Neutrophil (primary cell): Measurements from ENCODE around the gene AKAP5.
A peak's percentile ranks its signal among the peaks of the same experiment; 100 is the strongest.

Experiments used
- H3K27ac ChIP-seq: fragments of 200-600 bp; sonication (generic); 2 replicates; pipeline ENCODE4 v1.5.1; 2016; ENCODE audit warnings: mild to moderate bottlenecking, moderate library complexity
- H3K27me3 ChIP-seq: fragments of 200-600 bp; sonication (generic); 2 replicates; pipeline ENCODE4 v1.6.0; 2016; ENCODE audit warnings: mild to moderate bottlenecking
- H3K36me3 ChIP-seq: fragments of 200-600 bp; sonication (generic); 2 replicates; pipeline ENCODE4 v1.5.1; 2017
- H3K4me1 ChIP-seq, 2 experiments: fragments of 200-600 bp in 1 of 2; sonication (generic) in 1 of 2; 1 replicate in 1 of 2; 2 replicates in 1 of 2; pipeline versions ENCODE4 v1.5.1 to v1.6.1; 2013 to 2016; ENCODE audit warnings: low read depth in 1 of 2, low read length in 1 of 2, mild to moderate bottlenecking in 1 of 2, moderate library complexity in 1 of 2; ENCODE audit not compliant: control insufficient read depth in 1 of 2, insufficient read depth in 1 of 2
- H3K4me3 ChIP-seq, 2 experiments: fragments of 200-600 bp in 1 of 2; sonication (generic) in 1 of 2; 1 replicate in 1 of 2; 2 replicates in 1 of 2; pipeline ENCODE4 v1.5.1; 2013 to 2016; ENCODE audit warnings: low read depth in 1 of 2, low read length in 1 of 2, mild to moderate bottlenecking in 1 of 2, moderate library complexity in 1 of 2
- H3K9me3 ChIP-seq: fragments of 200-600 bp; sonication (generic); 2 replicates; pipeline ENCODE4 v1.5.1; 2016
- TF ChIP-seq, protein P1 (sequence below): fragments of 200-600 bp; sonication (generic); IDR thresholded peaks from 2 replicates; pipeline ENCODE4 v1.5.1; 2016; ENCODE audit warnings: antibody characterized with exemption

Gene AKAP5, protein sequence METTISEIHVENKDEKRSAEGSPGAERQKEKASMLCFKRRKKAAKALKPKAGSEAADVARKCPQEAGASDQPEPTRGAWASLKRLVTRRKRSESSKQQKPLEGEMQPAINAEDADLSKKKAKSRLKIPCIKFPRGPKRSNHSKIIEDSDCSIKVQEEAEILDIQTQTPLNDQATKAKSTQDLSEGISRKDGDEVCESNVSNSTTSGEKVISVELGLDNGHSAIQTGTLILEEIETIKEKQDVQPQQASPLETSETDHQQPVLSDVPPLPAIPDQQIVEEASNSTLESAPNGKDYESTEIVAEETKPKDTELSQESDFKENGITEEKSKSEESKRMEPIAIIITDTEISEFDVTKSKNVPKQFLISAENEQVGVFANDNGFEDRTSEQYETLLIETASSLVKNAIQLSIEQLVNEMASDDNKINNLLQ

DNA sequence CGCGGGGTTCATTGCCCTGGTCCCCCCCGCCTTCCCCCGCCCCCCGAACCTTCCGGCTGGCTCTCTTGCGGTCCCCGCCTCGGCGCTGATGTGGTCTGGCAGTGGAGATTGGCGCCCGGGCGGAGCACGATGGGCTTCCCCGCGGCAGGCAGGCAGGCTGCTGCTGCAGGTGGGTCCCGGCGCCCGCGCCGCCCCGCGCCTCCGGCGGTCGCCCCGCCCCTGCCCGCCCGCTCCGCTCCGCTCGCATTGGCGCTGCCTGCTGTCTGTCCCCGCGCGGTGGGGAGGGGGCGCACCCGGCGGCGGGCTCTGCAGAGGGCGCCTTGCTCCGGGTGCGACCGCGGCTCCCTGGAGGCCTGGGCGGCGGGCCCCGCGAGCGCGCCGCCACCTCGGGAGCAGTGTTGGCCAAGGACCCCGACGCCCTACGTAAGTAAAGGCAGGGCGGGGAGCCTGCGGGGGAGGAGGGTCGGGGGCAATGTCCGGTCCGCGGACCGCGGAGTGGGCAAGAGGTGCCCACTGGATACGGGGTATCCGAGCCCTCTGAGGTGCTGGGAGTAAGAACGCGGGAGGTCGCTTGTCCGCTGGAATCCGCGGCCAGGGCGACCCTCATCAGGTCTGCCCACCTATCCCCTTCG, at the start of gene AKAP5:
TSS of gene AKAP5 (plus strand) at position 309 of the 632 bp plus-strand sequence. CDS start 2,896 bp downstream, outside the sequence.
- H3K36me3 ChIP-seq: no peaks in the 10 kb centered on the region
- peaks cover 23 to 29% of the 10 kb centered on the region in 2 experiments for H3K4me1 ChIP-seq
- peak within 1 kb of the TSS; percentile 22 to 47 for H3K4me3 ChIP-seq
- TF ChIP-seq, protein P1, sequence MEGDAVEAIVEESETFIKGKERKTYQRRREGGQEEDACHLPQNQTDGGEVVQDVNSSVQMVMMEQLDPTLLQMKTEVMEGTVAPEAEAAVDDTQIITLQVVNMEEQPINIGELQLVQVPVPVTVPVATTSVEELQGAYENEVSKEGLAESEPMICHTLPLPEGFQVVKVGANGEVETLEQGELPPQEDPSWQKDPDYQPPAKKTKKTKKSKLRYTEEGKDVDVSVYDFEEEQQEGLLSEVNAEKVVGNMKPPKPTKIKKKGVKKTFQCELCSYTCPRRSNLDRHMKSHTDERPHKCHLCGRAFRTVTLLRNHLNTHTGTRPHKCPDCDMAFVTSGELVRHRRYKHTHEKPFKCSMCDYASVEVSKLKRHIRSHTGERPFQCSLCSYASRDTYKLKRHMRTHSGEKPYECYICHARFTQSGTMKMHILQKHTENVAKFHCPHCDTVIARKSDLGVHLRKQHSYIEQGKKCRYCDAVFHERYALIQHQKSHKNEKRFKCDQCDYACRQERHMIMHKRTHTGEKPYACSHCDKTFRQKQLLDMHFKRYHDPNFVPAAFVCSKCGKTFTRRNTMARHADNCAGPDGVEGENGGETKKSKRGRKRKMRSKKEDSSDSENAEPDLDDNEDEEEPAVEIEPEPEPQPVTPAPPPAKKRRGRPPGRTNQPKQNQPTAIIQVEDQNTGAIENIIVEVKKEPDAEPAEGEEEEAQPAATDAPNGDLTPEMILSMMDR: no peak
- H3K9me3 ChIP-seq: no peaks in the 10 kb centered on the region
- peaks cover 74% of the 10 kb centered on the region for H3K27me3 ChIP-seq
- no peak within 1 kb of the TSS for H3K27ac ChIP-seq

DNA sequence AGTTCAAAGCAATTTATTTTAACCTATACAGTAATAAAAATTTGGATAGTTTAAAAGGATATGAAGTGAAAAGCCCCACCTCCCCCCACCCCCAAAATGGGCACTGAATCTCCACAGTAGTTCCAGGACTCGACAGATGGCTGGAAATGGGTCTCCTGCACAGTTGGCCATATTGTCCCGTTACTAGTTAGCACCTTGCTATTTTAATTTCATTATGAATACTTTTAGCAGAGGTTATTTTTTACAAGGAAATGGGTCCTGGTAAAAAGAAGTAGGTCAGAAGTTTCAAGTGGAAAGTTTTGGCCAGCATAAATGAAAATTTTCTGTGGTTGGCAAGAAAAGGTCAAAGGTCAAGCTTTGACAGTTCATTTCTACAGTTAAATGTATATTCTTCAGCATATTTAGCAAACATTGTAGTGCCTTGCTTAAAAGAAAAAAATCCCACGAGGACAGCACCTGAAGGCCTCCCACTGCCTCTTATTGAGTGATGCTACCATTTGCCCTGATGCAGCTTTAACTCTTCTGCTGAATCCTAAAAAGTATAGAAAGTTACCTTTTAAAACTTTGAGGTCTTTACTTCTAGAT, 48.9 kb upstream of the AKAP5 start:
- TF ChIP-seq, protein P1: no peak
- no peaks in the 10 kb centered on the region for H3K27me3 ChIP-seq
- H3K4me3 ChIP-seq: no peak overlapping the region
- H3K4me1 ChIP-seq: no peaks in the 10 kb centered on the region
- no peaks in the 10 kb centered on the region for H3K9me3 ChIP-seq
- peaks cover 43% of the 10 kb centered on the region for H3K36me3 ChIP-seq
- H3K27ac ChIP-seq: no peak overlapping the region

DNA sequence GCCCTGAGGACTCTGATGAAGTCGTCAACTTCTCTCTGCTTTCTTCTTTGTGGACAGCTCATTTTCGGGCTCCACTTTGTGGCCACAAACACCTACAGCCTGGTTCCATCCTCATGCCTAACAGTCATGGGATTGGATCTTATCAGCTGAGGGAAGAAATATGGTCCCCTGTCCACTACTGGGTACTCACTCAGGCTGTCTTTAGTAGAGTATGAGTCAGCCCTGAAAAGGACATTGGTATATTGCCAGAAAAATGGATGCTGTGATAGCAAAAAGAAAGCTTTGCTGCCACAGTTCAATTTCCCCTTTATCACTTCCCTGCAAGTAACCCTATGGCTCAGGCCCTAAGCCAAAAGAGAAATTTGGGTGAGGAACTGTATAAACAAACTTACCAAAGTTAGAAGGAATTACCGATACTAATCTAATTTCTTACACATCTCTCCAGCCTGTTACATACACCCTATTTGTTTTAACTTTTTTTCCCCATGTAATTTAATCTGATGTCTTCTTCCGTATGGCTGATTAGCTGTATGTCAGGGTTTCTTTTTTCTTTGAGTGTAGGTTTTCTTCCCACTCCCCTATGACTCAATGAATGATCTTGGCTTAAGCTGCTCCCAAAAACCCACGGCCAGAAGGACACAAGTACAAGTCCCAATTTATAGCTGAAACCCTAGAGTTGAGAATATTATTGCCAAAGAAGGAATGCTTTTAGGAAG, 48.1 kb upstream of the AKAP5 start:
- TF ChIP-seq, protein P1: no peak
- Histone ChIP-seq H3K36me3 (peaks cover 43% of the 10 kb centered on the region), H3K27ac (no peak overlapping the region), H3K27me3 (no peaks in the 10 kb centered on the region), H3K4me1 (no peaks in the 10 kb centered on the region), H3K4me3 (no peak overlapping the region), H3K9me3 (no peaks in the 10 kb centered on the region)

DNA sequence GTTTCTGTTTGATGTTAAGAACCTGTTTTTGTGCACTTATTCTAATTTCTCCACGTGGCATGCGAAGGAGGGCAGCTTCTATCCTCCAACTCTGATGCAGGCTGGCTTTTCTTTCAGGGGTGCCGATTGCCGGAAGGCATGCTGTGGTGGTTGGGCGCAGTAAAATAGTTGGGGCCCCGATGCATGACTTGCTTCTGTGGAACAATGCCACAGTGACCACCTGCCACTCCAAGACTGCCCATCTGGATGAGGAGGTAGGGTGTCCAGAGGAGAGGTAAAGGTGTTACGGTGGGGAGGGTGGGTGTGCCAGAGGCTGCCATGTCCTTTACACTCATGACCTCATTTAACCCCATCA, 47.6 kb upstream of the AKAP5 start:
- no peaks in the 10 kb centered on the region for H3K4me1 ChIP-seq
- H3K27me3 ChIP-seq: no peaks in the 10 kb centered on the region
- no peak overlapping the region for H3K4me3 ChIP-seq
- TF ChIP-seq, protein P1: no peak
- no peaks in the 10 kb centered on the region for H3K9me3 ChIP-seq
- no peak overlapping the region for H3K27ac ChIP-seq
- H3K36me3 ChIP-seq: peaks cover 42% of the 10 kb centered on the region

DNA sequence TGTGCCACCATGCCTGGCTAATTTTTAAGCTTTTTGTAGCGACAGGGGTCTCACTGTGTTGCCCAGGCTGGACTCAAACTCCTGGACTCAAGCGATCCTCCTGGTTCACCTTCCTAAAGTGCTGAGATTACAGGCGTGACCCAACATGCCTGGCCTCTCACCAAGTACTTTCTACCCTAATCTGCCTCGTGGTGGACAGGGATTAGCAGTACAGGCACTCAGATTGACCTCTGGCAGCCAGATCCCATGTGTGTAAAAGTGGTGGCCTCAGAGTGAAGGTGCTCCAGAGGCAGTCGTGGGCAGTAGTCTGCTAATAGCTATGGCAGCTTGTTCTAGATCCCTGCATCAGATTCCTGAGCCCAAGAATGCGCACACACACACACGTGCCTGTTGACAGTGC, 46.3 kb upstream of the AKAP5 start:
- Histone ChIP-seq H3K27me3 (no peaks in the 10 kb centered on the region), H3K9me3 (no peaks in the 10 kb centered on the region), H3K27ac (no peak overlapping the region), H3K4me3 (no peak overlapping the region), H3K4me1 (no peaks in the 10 kb centered on the region), H3K36me3 (peaks cover 35% of the 10 kb centered on the region)
- TF ChIP-seq, protein P1: no peak
